HepG2 (cell line): ENCODE data around the gene UTP15. TPM values are rescaled to one million over a fixed set of nuclear protein-coding genes. Genes with fewer than 3 reads are reported as not detected.

Experiments used
- AKNA ChIP-seq: sonication (generic); formaldehyde crosslinking; IDR thresholded peaks from 2 replicates; pipeline ENCODE4 v1.4.0; 2020; ENCODE audit warnings: missing genetic modification reagents, borderline replicate concordance
- ARID3A ChIP-seq: IDR thresholded peaks from 2 replicates; pipeline ENCODE4 v1.6.1; 2012; ENCODE audit warnings: low read depth, low read length, improper control_type of control experiment
- DBP ChIP-seq: sonication (generic); formaldehyde crosslinking; IDR thresholded peaks from 2 replicates; pipeline ENCODE4 v1.4.0; 2020; ENCODE audit warnings: missing genetic modification reagents; ENCODE audit errors: not compliant biosample characterization
- ETV6 ChIP-seq: sonication (generic); formaldehyde crosslinking; conservative IDR thresholded peaks from 2 replicates; pipeline ENCODE4 v1.4.0; 2020; ENCODE audit warnings: missing genetic modification reagents
- HDAC1 ChIP-seq: sonication (generic); formaldehyde crosslinking; IDR thresholded peaks from 2 replicates; pipeline ENCODE4 v1.5.1; 2020; ENCODE audit warnings: mild to moderate bottlenecking, missing genetic modification reagents
- KLF9 ChIP-seq: IDR thresholded peaks from 2 replicates; pipeline ENCODE4 v1.6.1; 2016; ENCODE audit warnings: low read depth
- RELA ChIP-seq: sonication (generic); formaldehyde crosslinking; IDR thresholded peaks from 2 replicates; pipeline ENCODE4 v1.4.0; 2020; ENCODE audit warnings: missing genetic modification reagents
- ZNF142 ChIP-seq: sonication (generic); formaldehyde crosslinking; IDR thresholded peaks from 2 replicates; pipeline ENCODE4 v1.4.0; 2020; ENCODE audit warnings: missing genetic modification reagents
- ZNF512 ChIP-seq: sonication (generic); formaldehyde crosslinking; IDR thresholded peaks from 2 replicates; pipeline ENCODE4 v1.4.0; 2020; ENCODE audit warnings: mild to moderate bottlenecking, missing genetic modification reagents
- ZNF703 ChIP-seq: sonication (generic); formaldehyde crosslinking; IDR thresholded peaks from 2 replicates; pipeline ENCODE4 v1.5.1; 2020; ENCODE audit warnings: missing genetic modification reagents, mild to moderate bottlenecking, moderate library complexity, borderline replicate concordance
- ZNF773 ChIP-seq: sonication (generic); formaldehyde crosslinking; IDR thresholded peaks from 2 replicates; pipeline ENCODE4 v1.4.0; 2020; ENCODE audit warnings: missing genetic modification reagents, borderline replicate concordance
- ZSCAN21 ChIP-seq: sonication (generic); formaldehyde crosslinking; IDR thresholded peaks from 2 replicates; pipeline ENCODE4 v1.8.0; 2022; ENCODE audit warnings: mild to moderate bottlenecking, missing genetic modification reagents, moderate library complexity, borderline replicate concordance
- polyA plus RNA-seq, 8 experiments: library from polyadenylated mRNA; depleted of rRNA in 3 of 8; stranded (reverse) in 7 of 8; unstranded in 1 of 8; fragments of >200 nt; fragmentation: Illumina TruSeq in 4 of 8; extraction: Trizol in 4 of 8; gene quantifications; 2 replicates each; pipeline versions ENCODE4 v1.2.1 to v1.2.3, GENCODE V29; 2011 to 2016; ENCODE audit warnings: low read depth in 4 of 8, missing spikeins in 1 of 8, mixed read lengths in 1 of 8; ENCODE audit not compliant: insufficient read depth in 1 of 8
- total RNA-seq, 5 experiments: library from RNA; depleted of rRNA; stranded (reverse); fragments of >200 nt; fragmentation: Illumina TruSeq; extraction: Trizol; gene quantifications; 2 replicates each; pipeline ENCODE4 v1.2.3, GENCODE V29; 2016; ENCODE audit warnings: low read depth in 1 of 5

Gene UTP15
- total and polyA plus RNA-seq, 2 of the 13 experiments (the other 11 are each of a cell fraction or from before 2014, with no cell fraction given) = 7.3 to 35.8 TPM

GRCh38 chr5:73565139-73565968 is at the start of gene UTP15, which contains the start of gene ANKRA2 (continued):
- TF ChIP-seq ARID3A (0 out of 2 replicates have a peak, but pooled peaks have one; percentile 12), KLF9 (no peak), ZNF773 (no peak), RELA (peak; percentile 48; the same call in 1 of the 2 replicates), ETV6 (CRISPR knock-in tag) (no peak; the same call in 1 of the 2 replicates), ZNF512 (CRISPR knock-in tag) (no peak), ZNF703 (CRISPR knock-in tag) (no peak; the same call in 1 of the 2 replicates), ZSCAN21 (CRISPR knock-in tag) (peak; percentile 47; the same call in 1 of the 2 replicates), DBP (no peak), HDAC1 (CRISPR knock-in tag) (peak; percentile 99), ZNF142 (CRISPR knock-in tag) (no peak), AKNA (no peak)
